Natural killer cell (primary cell): Measurements from ENCODE around the gene CERK. TPM values are rescaled to one million over a fixed set of nuclear protein-coding genes. Genes with fewer than 3 reads are reported as not detected.

ENCODE experiments used
- ATAC-seq, 3 donors: fragments of 150-1000 bp in 2 of 3; fragments of 200-7000 bp in 1 of 3; cut with Tn5 transposase; 1 replicate in 1 of 3; 2 replicates in 2 of 3; pipeline ENCODE4 v1.10.0; 2021; ENCODE audit warnings: mild to moderate bottlenecking in 2 of 3, moderate library complexity in 2 of 3
- DNase-seq, 2 donors: peaks; one replicate each; pipeline versions ENCODE4 v3.0.0 to v3.0.0-alpha.2; 2013 to 2021; ENCODE audit warnings: mixed read lengths in 1 of 2
- H3K27ac ChIP-seq: one replicate; pipeline ENCODE4 v1.5.1; 2013; ENCODE audit warnings: mild to moderate bottlenecking, low read length
- H3K27me3 ChIP-seq: one replicate; pipeline ENCODE4 v1.6.1; 2013; ENCODE audit warnings: low read length; ENCODE audit not compliant: control insufficient read depth, insufficient read depth
- H3K36me3 ChIP-seq: one replicate; pipeline ENCODE4 v1.6.1; 2013; ENCODE audit warnings: low read length; ENCODE audit not compliant: control insufficient read depth, insufficient read depth
- H3K4me1 ChIP-seq: one replicate; pipeline ENCODE4 v1.6.1; 2013; ENCODE audit warnings: low read length; ENCODE audit not compliant: control insufficient read depth, insufficient read depth
- H3K4me3 ChIP-seq: one replicate; pipeline ENCODE4 v1.5.1; 2013; ENCODE audit warnings: low read length
- H3K9me3 ChIP-seq: one replicate; pipeline ENCODE4 v1.6.1; 2013; ENCODE audit warnings: low read length; ENCODE audit not compliant: control insufficient read depth, insufficient read depth
- H3K27ac Mint-ChIP-seq, 2 donors: one replicate each; pipeline ENCODE4 v1.8.0; 2022; ENCODE audit warnings: mild to moderate bottlenecking in 2 of 2, mixed read lengths in 2 of 2, moderate library complexity in 1 of 2
- H3K27me3 Mint-ChIP-seq, 2 donors: one replicate each; pipeline ENCODE4 v1.8.0; 2022; ENCODE audit warnings: low read depth in 2 of 2, mixed read lengths in 2 of 2
- H3K36me3 Mint-ChIP-seq: one replicate; pipeline ENCODE4 v1.8.0; 2022; ENCODE audit warnings: mixed read lengths
- H3K4me1 Mint-ChIP-seq, 2 donors: one replicate each; pipeline ENCODE4 v1.8.0; 2022; ENCODE audit warnings: mixed read lengths in 2 of 2
- H3K4me3 Mint-ChIP-seq: one replicate; pipeline ENCODE4 v1.8.0; 2022; ENCODE audit warnings: mild to moderate bottlenecking, moderate library complexity, mixed read lengths
- H3K9me3 Mint-ChIP-seq, 2 donors: one replicate each; pipeline ENCODE4 v1.8.0; 2022; ENCODE audit warnings: mixed read lengths in 2 of 2
- WGBS: methylation state at CpG from one replicate; pipeline ENCODE4 v1.1.7; 2013; ENCODE audit warnings: missing lambda C conversion rate; ENCODE audit not compliant: insufficient coverage; 5-methylcytosine and 5-hydroxymethylcytosine counted together
- intact Hi-C: fragments of 100-400 bp; cut with micrococcal nuclease; formaldehyde crosslinking; loops from one replicate; pipeline ENCODE4 v1.14.2; 2022
- total RNA-seq, 4 donors: library from RNA; stranded (reverse); fragments of 120-200 nt in 1 of 4; gene quantifications; one replicate each; pipeline versions ENCODE4 v1.2.3 to v1.2.4, GENCODE V29; 2013 to 2022
- TF ChIP-seq, protein P1 (sequence below): fragments of 200-600 bp; IDR thresholded peaks from one replicate; pipeline ENCODE4 v1.8.0; 2022; ENCODE audit warnings: antibody characterized with exemption

Gene CERK
- total RNA-seq, 3 donors from 2014 or later (not counting 1 experiment from before 2014, with no cell fraction given) = 50.0 to 71.2 (median 55.6) TPM

DNA sequence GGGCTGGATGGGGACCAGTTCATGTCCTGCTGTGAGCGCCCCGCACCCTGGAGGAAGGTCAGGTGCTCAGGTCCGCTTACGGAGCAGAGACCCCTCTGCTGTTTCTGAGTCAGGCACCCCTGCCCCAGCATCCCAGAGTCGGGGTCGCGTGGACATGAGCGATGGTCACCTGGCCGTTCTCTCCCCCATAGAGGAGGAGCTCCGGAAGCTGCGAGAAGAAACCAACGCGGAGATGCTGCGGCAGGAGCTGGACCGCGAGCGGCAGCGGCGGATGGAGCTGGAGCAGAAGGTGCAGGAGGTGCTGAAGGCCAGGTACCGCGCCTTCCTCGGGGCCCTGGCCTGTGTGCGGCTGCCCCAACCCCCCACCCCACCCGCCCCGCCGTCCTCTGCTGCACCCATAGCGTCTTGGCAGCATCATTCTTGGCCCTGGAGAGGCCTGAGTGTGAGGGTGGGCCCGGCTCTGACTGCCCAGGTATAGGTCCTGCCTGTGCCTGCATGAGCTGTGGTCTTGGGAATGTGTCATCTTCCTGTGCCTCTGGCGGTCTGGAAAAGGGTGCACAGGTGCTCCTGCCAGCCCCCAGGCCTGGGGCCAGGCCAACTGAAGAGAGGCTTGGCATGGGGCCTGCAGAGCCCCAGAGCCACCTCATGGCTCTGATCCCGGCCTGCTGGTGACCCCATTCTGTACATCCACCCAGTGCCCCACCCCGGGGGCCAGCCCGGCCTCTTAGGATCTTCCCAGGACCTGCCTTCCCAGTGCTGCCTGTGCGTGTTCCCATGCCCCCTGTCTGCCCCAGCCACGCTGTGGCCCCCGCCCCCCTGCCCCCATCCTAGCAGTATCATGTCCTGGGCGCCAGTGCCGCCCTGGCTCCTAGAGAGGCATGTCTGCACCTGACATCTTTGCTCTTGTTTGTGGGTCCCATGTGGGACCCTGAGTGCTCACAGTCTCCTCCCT, 79.8 kb downstream of the CERK start:
- Mint-ChIP-seq H3K27me3 (no peaks in the 10 kb centered on the region), H3K4me1 (peaks cover 0 to 22% of the 10 kb centered on the region in 2 donors), H3K27ac (no peak overlapping the region), H3K4me3 (no peak overlapping the region), H3K9me3 (no peaks in the 10 kb centered on the region), H3K36me3 (no peaks in the 10 kb centered on the region)
- no peak overlapping the region for H3K27ac ChIP-seq
- no peak for DNase-seq
- no peak for ATAC-seq
- H3K9me3 ChIP-seq = no peaks in the 10 kb centered on the region
- H3K36me3 ChIP-seq = peaks cover 6% of the 10 kb centered on the region
- TF ChIP-seq, protein P1, sequence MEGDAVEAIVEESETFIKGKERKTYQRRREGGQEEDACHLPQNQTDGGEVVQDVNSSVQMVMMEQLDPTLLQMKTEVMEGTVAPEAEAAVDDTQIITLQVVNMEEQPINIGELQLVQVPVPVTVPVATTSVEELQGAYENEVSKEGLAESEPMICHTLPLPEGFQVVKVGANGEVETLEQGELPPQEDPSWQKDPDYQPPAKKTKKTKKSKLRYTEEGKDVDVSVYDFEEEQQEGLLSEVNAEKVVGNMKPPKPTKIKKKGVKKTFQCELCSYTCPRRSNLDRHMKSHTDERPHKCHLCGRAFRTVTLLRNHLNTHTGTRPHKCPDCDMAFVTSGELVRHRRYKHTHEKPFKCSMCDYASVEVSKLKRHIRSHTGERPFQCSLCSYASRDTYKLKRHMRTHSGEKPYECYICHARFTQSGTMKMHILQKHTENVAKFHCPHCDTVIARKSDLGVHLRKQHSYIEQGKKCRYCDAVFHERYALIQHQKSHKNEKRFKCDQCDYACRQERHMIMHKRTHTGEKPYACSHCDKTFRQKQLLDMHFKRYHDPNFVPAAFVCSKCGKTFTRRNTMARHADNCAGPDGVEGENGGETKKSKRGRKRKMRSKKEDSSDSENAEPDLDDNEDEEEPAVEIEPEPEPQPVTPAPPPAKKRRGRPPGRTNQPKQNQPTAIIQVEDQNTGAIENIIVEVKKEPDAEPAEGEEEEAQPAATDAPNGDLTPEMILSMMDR = no peak
- 96% methylated on average over 30 of the region's 37 CpGs for WGBS
- H3K27me3 ChIP-seq = no peaks in the 10 kb centered on the region
- H3K4me3 ChIP-seq = no peak overlapping the region
- H3K4me1 ChIP-seq = peaks cover 34% of the 10 kb centered on the region
- intact Hi-C loops = no loop called here

DNA sequence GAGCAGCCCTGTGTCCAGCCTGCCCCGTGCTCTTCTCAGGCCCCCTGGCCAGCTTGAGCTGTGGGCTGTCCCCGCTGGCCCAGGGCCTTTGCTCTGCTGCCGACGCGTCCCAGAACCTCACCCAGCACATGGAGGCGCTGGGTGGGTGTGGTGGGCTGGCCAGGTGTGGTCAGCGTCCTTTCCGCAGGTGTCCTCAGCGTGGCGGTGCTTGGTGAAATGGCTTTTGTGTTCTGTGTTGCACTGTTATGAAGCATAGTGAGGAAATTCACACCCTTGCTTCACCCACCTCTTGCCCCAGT, 80.4 kb downstream of the CERK start:
- H3K9me3 Mint-ChIP-seq = no peaks in the 10 kb centered on the region
- no peak overlapping the region for H3K4me3 Mint-ChIP-seq
- no peaks in the 10 kb centered on the region for H3K27me3 Mint-ChIP-seq
- Histone ChIP-seq H3K9me3 (no peaks in the 10 kb centered on the region), H3K4me3 (no peak overlapping the region), H3K36me3 (peaks cover 6% of the 10 kb centered on the region), H3K27me3 (no peaks in the 10 kb centered on the region), H3K4me1 (peaks cover 40% of the 10 kb centered on the region), H3K27ac (no peak overlapping the region)
- peak overlapping the region in 1 of 2 donors; percentile 45 for H3K27ac Mint-ChIP-seq
- H3K36me3 Mint-ChIP-seq = no peaks in the 10 kb centered on the region
- intact Hi-C loops = no loop called here
- DNase-seq (no peak), ATAC-seq (no peak)
- TF ChIP-seq, protein P1 = no peak
- WGBS = 97% methylated on average over 10 of the region's 10 CpGs
- peaks cover 5 to 28% of the 10 kb centered on the region in 2 donors for H3K4me1 Mint-ChIP-seq

DNA sequence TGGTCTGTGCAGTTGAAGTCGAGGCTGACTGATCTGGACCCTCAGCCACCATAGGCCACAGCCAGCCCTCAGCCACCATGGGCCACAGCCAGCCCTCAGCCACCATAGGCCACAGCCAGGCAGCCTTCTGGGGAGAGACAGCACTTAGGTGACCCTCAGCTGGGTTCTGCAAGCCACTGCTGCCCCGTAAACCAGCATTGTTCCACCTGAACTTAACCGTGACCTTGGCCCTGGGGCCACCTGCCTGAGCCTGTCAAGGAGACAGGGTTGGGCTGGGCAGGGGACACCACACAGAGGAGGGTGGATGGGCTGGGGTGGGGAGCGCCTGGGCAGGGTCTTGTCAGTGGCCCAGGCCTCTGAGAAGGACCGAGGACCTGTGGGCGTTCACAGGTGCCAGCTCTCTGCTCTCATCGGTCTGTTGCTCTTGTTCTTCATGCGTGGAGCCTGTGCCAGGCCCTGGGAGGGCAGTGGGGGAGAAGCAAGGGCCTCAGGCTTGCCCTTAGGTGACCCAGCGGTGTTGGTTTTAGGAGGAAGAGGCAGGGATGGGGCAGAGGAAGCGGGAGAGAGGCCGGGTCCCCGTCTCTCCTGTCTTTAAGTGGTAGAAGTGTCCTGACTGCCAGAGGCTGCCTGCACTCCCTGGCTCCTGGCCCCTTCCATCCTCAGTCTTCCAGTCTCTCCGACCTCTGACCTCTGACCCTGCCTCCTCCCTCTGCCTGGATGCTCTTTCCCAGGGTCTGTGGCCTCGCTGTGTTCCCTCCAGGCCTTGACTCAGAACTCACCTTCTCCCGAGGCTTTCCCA, 81.0 kb downstream of the CERK start:
- Mint-ChIP-seq H3K27ac (peak overlapping the region in 1 of 2 donors; percentile 45), H3K36me3 (no peaks in the 10 kb centered on the region), H3K4me1 (peaks cover 7 to 34% of the 10 kb centered on the region in 2 donors), H3K4me3 (no peak overlapping the region), H3K9me3 (no peaks in the 10 kb centered on the region), H3K27me3 (no peaks in the 10 kb centered on the region)
- DNase-seq (no peak), ATAC-seq (no peak)
- Histone ChIP-seq H3K27ac (no peak overlapping the region), H3K4me1 (peaks cover 45% of the 10 kb centered on the region), H3K36me3 (peaks cover 6% of the 10 kb centered on the region), H3K4me3 (no peak overlapping the region), H3K27me3 (no peaks in the 10 kb centered on the region), H3K9me3 (no peaks in the 10 kb centered on the region)
- TF ChIP-seq, protein P1 = no peak
- intact Hi-C loops = no loop called here
- WGBS = 91% methylated on average over 15 of the region's 15 CpGs
